Measurements from ENCODE around the gene TRAPPC3L.
A peak's percentile ranks its signal among the peaks of the same experiment; 100 is the strongest.

Gene TRAPPC3L

GRCh38 chr6:116491610-116492330, 53.7 kb downstream of the TRAPPC3L start:
- 100% methylated on average over 1 of the region's 1 CpG for WGBS
- Histone ChIP-seq H3K4me1 (ENCODE audit: control insufficient read depth, insufficient read depth, low read depth, low read length) (no peaks in the 10 kb centered on the region), H2AK5ac (ENCODE audit: low read length, severe bottlenecking) (no peak overlapping the region), H2BK5ac (ENCODE audit: low read depth, low read length, poor library complexity, severe bottlenecking) (no peak overlapping the region), H3K9ac (ENCODE audit: low read length) (no peak overlapping the region), H3K14ac (ENCODE audit: low read length in 2 of 2) (no peak overlapping the region), H3K36me3 (ENCODE audit: control insufficient read depth in 1 of 2, insufficient read depth in 2 of 2, low read depth in 1 of 2, low read length in 2 of 2) (no peaks in the 10 kb centered on the region), H2AFZ (ENCODE audit: low read depth, low read length) (no peak overlapping the region), H2BK12ac (ENCODE audit: low read length in 2 of 2) (no peak overlapping the region), H3K4ac (ENCODE audit: low read depth in 1 of 2, low read length in 2 of 2) (no peak overlapping the region), H3K79me1 (replicated peaks; ENCODE audit: low read length, poor library complexity, severe bottlenecking) (no peaks in the 10 kb centered on the region), H3K9me3 (ENCODE audit: control insufficient read depth, low read length) (no peaks in the 10 kb centered on the region), H3K27me3 (ENCODE audit: control insufficient read depth in 1 of 2, insufficient read depth in 1 of 2, low read length in 2 of 2) (no peaks in the 10 kb centered on the region), H2BK15ac (ENCODE audit: low read depth, poor library complexity, severe bottlenecking) (no peak overlapping the region), H4K91ac (ENCODE audit: low read length) (no peak overlapping the region), H3K4me3 (ENCODE audit: insufficient read depth in 1 of 2, low read depth in 1 of 2, low read length in 2 of 2) (no peak overlapping the region), H3K4me2 (ENCODE audit: low read length, poor library complexity, severe bottlenecking) (no peak overlapping the region), H3K23ac (ENCODE audit: low read length in 2 of 2) (no peak overlapping the region), H4K8ac (ENCODE audit: low read length) (no peak overlapping the region), H3K27ac (ENCODE audit: low read length, poor library complexity, severe bottlenecking) (no peak overlapping the region), H2BK120ac (ENCODE audit: low read depth, low read length) (no peak overlapping the region), H3K18ac (ENCODE audit: low read depth in 1 of 2, low read length in 2 of 2) (no peak overlapping the region)
- no peak for DNase-seq

- no peak overlapping the region for H4K8ac ChIP-seq (ENCODE audit: low read length)
- H3K4ac ChIP-seq (ENCODE audit: low read depth in 1 of 2, low read length in 2 of 2) = no peak overlapping the region
- H3K9ac ChIP-seq (ENCODE audit: low read length) = peak overlapping the region; percentile 19
- no peak overlapping the region for H2AFZ ChIP-seq (ENCODE audit: low read depth, low read length)
- no peak overlapping the region for H2BK120ac ChIP-seq (ENCODE audit: low read depth, low read length)
- no peak overlapping the region for H2BK5ac ChIP-seq (ENCODE audit: low read depth, low read length, poor library complexity, severe bottlenecking)
- H3K4me1 ChIP-seq (ENCODE audit: control insufficient read depth, insufficient read depth, low read depth, low read length) = no peaks in the 10 kb centered on the region
- WGBS = 86% methylated on average over 5 of the region's 5 CpGs
- H3K14ac ChIP-seq (ENCODE audit: low read length in 2 of 2) = no peak overlapping the region
- H2BK12ac ChIP-seq (ENCODE audit: low read length in 2 of 2) = no peak overlapping the region
- no peaks in the 10 kb centered on the region for H3K36me3 ChIP-seq (ENCODE audit: control insufficient read depth in 1 of 2, insufficient read depth in 2 of 2, low read depth in 1 of 2, low read length in 2 of 2)
- H3K23ac ChIP-seq (ENCODE audit: low read length in 2 of 2) = no peak overlapping the region
- H3K4me2 ChIP-seq (ENCODE audit: low read length, poor library complexity, severe bottlenecking) = no peak overlapping the region
- H3K27ac ChIP-seq (ENCODE audit: low read length, poor library complexity, severe bottlenecking) = no peak overlapping the region
- H2BK15ac ChIP-seq (ENCODE audit: low read depth, poor library complexity, severe bottlenecking) = no peak overlapping the region
- no peak overlapping the region for H3K4me3 ChIP-seq (ENCODE audit: insufficient read depth in 1 of 2, low read depth in 1 of 2, low read length in 2 of 2)
- H3K18ac ChIP-seq (ENCODE audit: low read depth in 1 of 2, low read length in 2 of 2) = no peak overlapping the region
- no peak for DNase-seq
- H3K9me3 ChIP-seq (ENCODE audit: control insufficient read depth, low read length) = no peaks in the 10 kb centered on the region
- H3K27me3 ChIP-seq (ENCODE audit: control insufficient read depth in 1 of 2, insufficient read depth in 1 of 2, low read length in 2 of 2) = no peaks in the 10 kb centered on the region
- no peak overlapping the region for H2AK5ac ChIP-seq (ENCODE audit: low read length, severe bottlenecking)
- H3K79me1 ChIP-seq (replicated peaks; ENCODE audit: low read length, poor library complexity, severe bottlenecking) = no peaks in the 10 kb centered on the region
- H4K91ac ChIP-seq (ENCODE audit: low read length) = no peak overlapping the region
Measured at GRCh38 chr6:116485559-116486184, 59.8 kb downstream of the TRAPPC3L start.

GRCh38 chr6:116483616-116484015, 61.9 kb downstream of the TRAPPC3L start:
- H3K4ac ChIP-seq (ENCODE audit: low read depth in 1 of 2, low read length in 2 of 2) = no peak overlapping the region
- no peak overlapping the region for H2BK15ac ChIP-seq (ENCODE audit: low read depth, poor library complexity, severe bottlenecking)
- H3K36me3 ChIP-seq (ENCODE audit: control insufficient read depth in 1 of 2, insufficient read depth in 2 of 2, low read depth in 1 of 2, low read length in 2 of 2) = no peaks in the 10 kb centered on the region
- no peaks in the 10 kb centered on the region for H3K4me1 ChIP-seq (ENCODE audit: control insufficient read depth, insufficient read depth, low read depth, low read length)
- H3K27ac ChIP-seq (ENCODE audit: low read length, poor library complexity, severe bottlenecking) = no peak overlapping the region
- no peak overlapping the region for H3K23ac ChIP-seq (ENCODE audit: low read length in 2 of 2)
- DNase-seq = no peak
- H2AK5ac ChIP-seq (ENCODE audit: low read length, severe bottlenecking) = no peak overlapping the region
- H3K9ac ChIP-seq (ENCODE audit: low read length) = no peak overlapping the region
- no peak overlapping the region for H3K4me2 ChIP-seq (ENCODE audit: low read length, poor library complexity, severe bottlenecking)
- no peak overlapping the region for H3K4me3 ChIP-seq (ENCODE audit: insufficient read depth in 1 of 2, low read depth in 1 of 2, low read length in 2 of 2)
- no peak overlapping the region for H4K8ac ChIP-seq (ENCODE audit: low read length)
- no peak overlapping the region for H3K14ac ChIP-seq (ENCODE audit: low read length in 2 of 2)
- H4K91ac ChIP-seq (ENCODE audit: low read length) = no peak overlapping the region
- no peaks in the 10 kb centered on the region for H3K79me1 ChIP-seq (replicated peaks; ENCODE audit: low read length, poor library complexity, severe bottlenecking)
- H2AFZ ChIP-seq (ENCODE audit: low read depth, low read length) = no peak overlapping the region
- no peaks in the 10 kb centered on the region for H3K9me3 ChIP-seq (ENCODE audit: control insufficient read depth, low read length)
- H2BK12ac ChIP-seq (ENCODE audit: low read length in 2 of 2) = no peak overlapping the region
- no peak overlapping the region for H2BK120ac ChIP-seq (ENCODE audit: low read depth, low read length)
- H3K18ac ChIP-seq (ENCODE audit: low read depth in 1 of 2, low read length in 2 of 2) = no peak overlapping the region
- 91% methylated on average over 1 of the region's 2 CpGs for WGBS
- no peak overlapping the region for H2BK5ac ChIP-seq (ENCODE audit: low read depth, low read length, poor library complexity, severe bottlenecking)
- no peaks in the 10 kb centered on the region for H3K27me3 ChIP-seq (ENCODE audit: control insufficient read depth in 1 of 2, insufficient read depth in 1 of 2, low read length in 2 of 2)

- no peak overlapping the region for H3K27ac ChIP-seq (ENCODE audit: low read length, poor library complexity, severe bottlenecking)
- no peak overlapping the region for H3K4ac ChIP-seq (ENCODE audit: low read depth in 1 of 2, low read length in 2 of 2)
- no peak overlapping the region for H3K18ac ChIP-seq (ENCODE audit: low read depth in 1 of 2, low read length in 2 of 2)
- no peak overlapping the region for H3K4me2 ChIP-seq (ENCODE audit: low read length, poor library complexity, severe bottlenecking)
- no peak overlapping the region for H2AFZ ChIP-seq (ENCODE audit: low read depth, low read length)
- DNase-seq = no peak
- no peaks in the 10 kb centered on the region for H3K4me1 ChIP-seq (ENCODE audit: control insufficient read depth, insufficient read depth, low read depth, low read length)
- H2BK15ac ChIP-seq (ENCODE audit: low read depth, poor library complexity, severe bottlenecking) = no peak overlapping the region
- H3K27me3 ChIP-seq (ENCODE audit: control insufficient read depth in 1 of 2, insufficient read depth in 1 of 2, low read length in 2 of 2) = no peaks in the 10 kb centered on the region
- no peaks in the 10 kb centered on the region for H3K79me1 ChIP-seq (replicated peaks; ENCODE audit: low read length, poor library complexity, severe bottlenecking)
- H3K9ac ChIP-seq (ENCODE audit: low read length) = no peak overlapping the region
- H2BK120ac ChIP-seq (ENCODE audit: low read depth, low read length) = no peak overlapping the region
- H2BK12ac ChIP-seq (ENCODE audit: low read length in 2 of 2) = no peak overlapping the region
- H3K23ac ChIP-seq (ENCODE audit: low read length in 2 of 2) = no peak overlapping the region
- H3K36me3 ChIP-seq (ENCODE audit: control insufficient read depth in 1 of 2, insufficient read depth in 2 of 2, low read depth in 1 of 2, low read length in 2 of 2) = no peaks in the 10 kb centered on the region
- H3K4me3 ChIP-seq (ENCODE audit: insufficient read depth in 1 of 2, low read depth in 1 of 2, low read length in 2 of 2) = no peak overlapping the region
- no peaks in the 10 kb centered on the region for H3K9me3 ChIP-seq (ENCODE audit: control insufficient read depth, low read length)
- no peak overlapping the region for H4K91ac ChIP-seq (ENCODE audit: low read length)
- WGBS = 85% methylated on average over 1 of the region's 1 CpG
- H2BK5ac ChIP-seq (ENCODE audit: low read depth, low read length, poor library complexity, severe bottlenecking) = no peak overlapping the region
- no peak overlapping the region for H2AK5ac ChIP-seq (ENCODE audit: low read length, severe bottlenecking)
- no peak overlapping the region for H3K14ac ChIP-seq (ENCODE audit: low read length in 2 of 2)
- no peak overlapping the region for H4K8ac ChIP-seq (ENCODE audit: low read length)
Measured at GRCh38 chr6:116482780-116483179, 62.7 kb downstream of the TRAPPC3L start.
